ENCODE results near the gene RNF19B.

Gene RNF19B

DNA sequence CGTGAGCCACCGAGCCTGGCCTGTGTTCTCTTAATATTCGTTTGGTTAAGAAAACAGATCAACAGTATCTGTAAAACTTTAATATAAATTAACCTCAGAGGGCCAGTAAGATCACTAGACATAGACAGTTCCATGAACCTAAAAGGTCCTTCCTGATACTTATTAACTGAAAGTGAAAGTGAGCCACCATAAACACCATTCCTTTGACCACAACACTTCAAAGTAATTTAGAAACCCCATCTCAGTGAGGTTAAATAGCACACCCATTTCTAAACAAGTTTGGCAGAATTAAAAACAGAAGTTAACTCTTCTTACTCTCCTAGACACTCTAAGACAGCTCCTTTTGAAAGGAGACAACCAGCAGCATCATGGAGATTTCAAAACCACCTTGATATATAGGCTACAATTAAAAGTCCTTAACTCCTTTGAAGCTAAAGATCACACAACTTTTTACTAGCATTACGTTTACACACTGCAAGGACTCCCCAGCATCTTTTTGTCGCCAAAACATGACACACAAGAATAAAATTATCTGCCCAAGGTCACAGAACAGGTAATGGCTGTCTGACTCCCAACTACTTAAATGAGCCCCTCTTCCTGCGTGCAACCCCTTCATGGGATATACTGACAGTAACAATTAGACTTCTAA is 2.2 kb downstream of the RNF19B start:
- no peak overlapping the region for H3K27ac ChIP-seq
- TF ChIP-seq, protein P1, sequence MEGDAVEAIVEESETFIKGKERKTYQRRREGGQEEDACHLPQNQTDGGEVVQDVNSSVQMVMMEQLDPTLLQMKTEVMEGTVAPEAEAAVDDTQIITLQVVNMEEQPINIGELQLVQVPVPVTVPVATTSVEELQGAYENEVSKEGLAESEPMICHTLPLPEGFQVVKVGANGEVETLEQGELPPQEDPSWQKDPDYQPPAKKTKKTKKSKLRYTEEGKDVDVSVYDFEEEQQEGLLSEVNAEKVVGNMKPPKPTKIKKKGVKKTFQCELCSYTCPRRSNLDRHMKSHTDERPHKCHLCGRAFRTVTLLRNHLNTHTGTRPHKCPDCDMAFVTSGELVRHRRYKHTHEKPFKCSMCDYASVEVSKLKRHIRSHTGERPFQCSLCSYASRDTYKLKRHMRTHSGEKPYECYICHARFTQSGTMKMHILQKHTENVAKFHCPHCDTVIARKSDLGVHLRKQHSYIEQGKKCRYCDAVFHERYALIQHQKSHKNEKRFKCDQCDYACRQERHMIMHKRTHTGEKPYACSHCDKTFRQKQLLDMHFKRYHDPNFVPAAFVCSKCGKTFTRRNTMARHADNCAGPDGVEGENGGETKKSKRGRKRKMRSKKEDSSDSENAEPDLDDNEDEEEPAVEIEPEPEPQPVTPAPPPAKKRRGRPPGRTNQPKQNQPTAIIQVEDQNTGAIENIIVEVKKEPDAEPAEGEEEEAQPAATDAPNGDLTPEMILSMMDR (IDR thresholded peaks at IDR 0.05) = no peak
- TF ChIP-seq ZFX (IDR thresholded peaks at IDR 0.05; ENCODE audit: borderline replicate concordance) = no peak

DNA sequence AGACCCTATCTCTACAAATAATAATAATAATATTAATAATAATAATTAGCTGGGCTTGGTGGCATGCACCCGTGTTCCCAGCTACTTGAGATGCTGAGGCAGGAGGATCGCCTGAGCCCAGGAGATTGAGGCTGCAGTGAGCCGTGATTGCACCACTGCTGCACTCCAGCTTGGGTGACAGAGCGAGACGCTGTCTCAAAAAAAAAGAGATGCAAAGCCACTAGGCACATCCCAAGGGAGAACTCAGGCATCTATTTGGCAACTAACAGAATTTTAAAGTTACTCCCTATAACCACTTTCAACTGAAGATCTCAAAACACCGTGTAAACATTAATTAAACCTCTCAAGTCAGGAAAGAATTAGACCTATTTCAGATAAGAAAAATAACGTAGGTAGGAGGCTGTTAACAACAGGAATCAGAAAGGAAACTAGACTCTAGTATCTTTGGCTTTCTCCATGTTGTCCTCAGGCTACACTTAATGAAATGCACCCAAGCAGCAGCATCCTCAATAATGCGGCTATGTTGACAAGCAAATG is 3.7 kb downstream of the RNF19B start:
- H3K27ac ChIP-seq = no peak overlapping the region
- TF ChIP-seq, protein P1 (IDR thresholded peaks at IDR 0.05) = no peak
- TF ChIP-seq ZFX (IDR thresholded peaks at IDR 0.05; ENCODE audit: borderline replicate concordance) = no peak

DNA sequence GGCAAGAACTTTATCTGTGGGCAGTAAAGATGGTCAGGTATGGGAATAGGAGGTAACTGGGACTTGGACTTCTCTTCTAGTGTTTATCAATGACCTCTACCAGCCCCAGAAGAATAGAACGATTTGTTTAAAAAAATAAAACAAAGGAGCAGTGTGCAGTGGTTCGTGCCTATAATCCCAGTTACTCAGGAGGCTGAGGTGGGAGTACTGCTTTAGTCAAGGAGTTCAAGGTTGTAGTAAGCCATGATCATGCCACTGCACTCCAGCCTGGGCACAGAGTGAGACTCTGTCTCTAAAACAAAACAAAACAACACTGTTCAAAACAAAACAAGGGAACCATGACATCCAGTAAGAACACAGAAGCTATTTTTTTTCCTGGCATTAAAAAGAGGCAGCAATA is 4.3 kb downstream of the RNF19B start:
- H3K27ac ChIP-seq = no peak overlapping the region
- no peak for TF ChIP-seq ZFX (IDR thresholded peaks at IDR 0.05; ENCODE audit: borderline replicate concordance)
- TF ChIP-seq, protein P1 (IDR thresholded peaks at IDR 0.05) = no peak

DNA sequence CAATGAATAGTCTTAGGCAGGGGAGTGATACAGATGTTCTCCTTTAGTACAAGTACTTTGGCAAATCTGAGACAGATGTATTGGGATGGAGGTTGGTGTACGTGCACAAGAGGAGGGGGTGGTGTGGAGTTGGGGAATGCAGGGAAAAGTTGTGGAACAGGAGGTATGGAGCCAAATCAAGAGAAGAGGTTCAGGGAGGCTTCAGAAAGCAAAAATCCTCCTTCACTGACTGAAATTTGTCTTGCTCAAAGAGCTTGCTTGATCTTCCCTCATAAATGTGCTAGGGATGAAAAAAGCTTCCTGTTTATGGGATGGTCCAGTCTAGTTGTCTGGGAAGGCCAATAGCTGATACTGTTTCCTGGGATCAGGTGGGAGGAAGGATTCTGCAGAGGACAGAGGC is 5.8 kb downstream of the RNF19B start:
- TF ChIP-seq, protein P1 (IDR thresholded peaks at IDR 0.05) = no peak
- no peak for TF ChIP-seq ZFX (IDR thresholded peaks at IDR 0.05; ENCODE audit: borderline replicate concordance)
- H3K27ac ChIP-seq = no peak overlapping the region

DNA sequence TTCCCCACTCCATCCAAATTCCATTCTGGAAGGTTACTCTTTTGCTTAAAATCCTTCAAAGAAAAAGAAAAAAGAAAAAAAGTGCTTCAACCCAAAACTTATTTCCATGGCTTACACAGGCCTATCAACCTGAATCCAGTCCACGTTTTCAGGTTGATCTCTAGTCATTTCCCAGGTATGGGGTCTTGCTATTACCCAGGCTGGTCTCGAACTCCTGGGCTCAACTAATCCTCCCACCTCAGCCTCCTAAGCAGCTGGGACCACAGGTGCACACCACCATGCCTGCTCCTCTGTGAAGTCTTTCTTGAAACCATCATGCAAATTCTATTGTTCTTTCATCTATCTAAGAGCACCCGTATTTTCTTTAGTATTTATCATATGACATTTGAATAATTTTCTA is 7.6 kb downstream of the RNF19B start:
- H3K27ac ChIP-seq = no peak overlapping the region
- no peak for TF ChIP-seq ZFX (IDR thresholded peaks at IDR 0.05; ENCODE audit: borderline replicate concordance)
- TF ChIP-seq, protein P1 (IDR thresholded peaks at IDR 0.05) = no peak

DNA sequence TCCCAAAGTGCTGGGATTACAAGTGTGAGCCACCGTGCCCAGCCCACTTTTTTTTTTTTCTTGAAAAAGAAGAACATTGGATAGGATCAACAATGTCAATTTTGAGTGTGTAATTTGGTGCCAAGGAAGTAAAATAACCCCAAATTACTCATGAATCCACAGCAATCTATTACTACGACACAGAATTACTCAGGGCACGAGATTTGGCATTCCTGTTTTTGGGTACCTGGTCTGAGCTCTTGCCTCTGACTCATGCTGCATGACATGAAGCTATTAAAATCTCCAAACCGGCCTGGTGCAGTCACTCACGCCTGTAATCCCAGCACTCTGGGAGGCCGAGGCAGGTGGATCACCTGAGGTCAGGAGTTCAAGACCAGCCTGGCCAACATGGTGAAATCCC is 10.4 kb downstream of the RNF19B start:
- TF ChIP-seq, protein P1 (IDR thresholded peaks at IDR 0.05) = no peak
- no peak for TF ChIP-seq ZFX (IDR thresholded peaks at IDR 0.05; ENCODE audit: borderline replicate concordance)
- no peak overlapping the region for H3K27ac ChIP-seq

DNA sequence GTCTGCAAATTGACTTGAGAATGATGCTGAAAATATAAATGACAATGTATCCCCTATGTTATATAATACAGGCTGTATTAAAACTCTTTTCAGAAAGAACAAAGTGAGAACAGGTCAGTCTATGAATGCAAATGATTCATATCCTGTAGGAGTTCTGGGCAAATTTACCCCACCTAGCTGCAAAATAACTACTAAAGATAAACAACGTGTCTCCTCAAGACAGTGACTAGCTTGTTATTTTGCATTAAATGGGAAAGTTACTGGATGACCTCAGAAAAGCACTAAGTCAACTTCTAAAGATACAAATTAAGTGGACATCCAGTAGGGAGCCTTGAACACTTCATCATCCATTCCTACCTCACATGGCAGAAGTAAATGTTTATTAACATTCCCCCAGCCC is 11.1 kb downstream of the RNF19B start:
- no peak overlapping the region for H3K27ac ChIP-seq
- TF ChIP-seq ZFX (IDR thresholded peaks at IDR 0.05; ENCODE audit: borderline replicate concordance) = no peak
- TF ChIP-seq, protein P1 (IDR thresholded peaks at IDR 0.05) = no peak
